Prostate gland (tissue), 2 donors: ENCODE results near the gene UQCC3. TPM values are rescaled to one million over a fixed set of nuclear protein-coding genes. Genes with fewer than 3 reads are reported as not detected.
A peak's percentile ranks its signal among the peaks of the same experiment; 100 is the strongest.

ENCODE experiments used
- DNase-seq: peaks from one replicate; pipeline ENCODE4 v3.0.0-alpha.2; 2019; ENCODE audit warnings: low spot score
- H3K27ac ChIP-seq, 2 donors: fragments of 200-600 bp; sonication (generic); 2 replicates each; pipeline ENCODE4 v1.5.1; 2017 to 2019
- H3K27me3 ChIP-seq: fragments of 200-600 bp; sonication (generic); replicated peaks from 2 replicates; pipeline ENCODE4 v1.5.1; 2019; ENCODE audit not compliant: insufficient read depth
- H3K36me3 ChIP-seq, 2 donors: fragments of 200-600 bp; sonication (generic); 1 replicate in 1 of 2; 2 replicates in 1 of 2; pipeline versions ENCODE4 v1.5.1 to v1.8.1; 2017 to 2019
- H3K4me1 ChIP-seq: fragments of 200-600 bp; sonication (generic); replicated peaks from 2 replicates; pipeline ENCODE4 v1.5.1; 2019
- H3K4me3 ChIP-seq, 2 donors: fragments of 200-600 bp; sonication (generic); 2 replicates each; pipeline ENCODE4 v1.5.1; 2017 to 2019
- H3K9me3 ChIP-seq: fragments of 200-600 bp; sonication (generic); 2 replicates; pipeline ENCODE4 v1.5.1; 2017
- CTCF ChIP-seq, 4 experiments: fragments of 200-600 bp in 2 of 4; fragments of 450-650 bp in 2 of 4; sonication (generic) in 2 of 4; IDR thresholded peaks; 1 replicate in 3 of 4; 2 replicates in 1 of 4; pipeline ENCODE4 v1.5.1; 2016 to 2019; ENCODE audit warnings: antibody characterized with exemption in 4 of 4, mild to moderate bottlenecking in 2 of 4, moderate library complexity in 2 of 4
- POLR2A ChIP-seq: fragments of 450-650 bp; IDR thresholded peaks from one replicate; pipeline ENCODE4 v1.6.1; 2016; ENCODE audit warnings: antibody characterized with exemption, mild to moderate bottlenecking
- POLR2AphosphoS5 ChIP-seq: sonication (generic); formaldehyde crosslinking; IDR thresholded peaks from one replicate; pipeline ENCODE4 v1.6.1; 2017; ENCODE audit warnings: antibody characterized with exemption
- WGBS: methylation state at CpG from one replicate; pipeline ENCODE4 v1.1.5; 2018; 5-methylcytosine and 5-hydroxymethylcytosine counted together
- intact Hi-C: fragments of 100-400 bp; cut with DNase I; formaldehyde crosslinking; loops from one replicate; pipeline ENCODE4 v1.14.2; 2022
- total RNA-seq, 2 donors: library from RNA; depleted of rRNA; stranded (reverse); fragments of >200 nt; gene quantifications; one replicate each; pipeline ENCODE4 v1.1.0, GENCODE V29; 2016

UQCC3 gene
- total RNA-seq, 2 donors from 2014 or later, result 10.3 to 18.3 TPM

GRCh38 chr11:62712861-62713260 is 41.4 kb downstream of the UQCC3 start:
- peaks cover 9 to 15% of the 10 kb centered on the region in 2 donors for H3K36me3 ChIP-seq
- 49% methylated on average over 3 of the region's 3 CpGs for WGBS
- intact Hi-C loops, result no loop called here
- peaks cover 16% of the 10 kb centered on the region for H3K4me1 ChIP-seq
- no peak for TF ChIP-seq POLR2A
- no peak for TF ChIP-seq CTCF (IDR thresholded peaks at IDR 0.05)
- TF ChIP-seq POLR2AphosphoS5, result no peak
- DNase-seq, result no peak
- peak overlapping the region in 1 of 2 donors; percentile 27 for H3K27ac ChIP-seq
- H3K4me3 ChIP-seq, result no peak overlapping the region
- H3K27me3 ChIP-seq, result no peaks in the 10 kb centered on the region
- H3K9me3 ChIP-seq, result no peaks in the 10 kb centered on the region

GRCh38 chr11:62713343-62713742 is 41.9 kb downstream of the UQCC3 start:
- DNase-seq, result no peak
- TF ChIP-seq CTCF (IDR thresholded peaks at IDR 0.05), result no peak
- no peak for TF ChIP-seq POLR2AphosphoS5
- TF ChIP-seq POLR2A, result no peak
- 88% methylated on average over 2 of the region's 2 CpGs for WGBS

GRCh38 chr11:62715150-62716130 is 44.0 kb downstream of the UQCC3 start:
- WGBS, result 90% methylated on average over 24 of the region's 24 CpGs
- intact Hi-C loops, result no loop called here
- TF ChIP-seq POLR2AphosphoS5, result no peak
- no peak for TF ChIP-seq POLR2A
- no peak for TF ChIP-seq CTCF (IDR thresholded peaks at IDR 0.05)
- peak overlapping the region in 1 of 2 donors; percentile 69 for H3K27ac ChIP-seq
- no peak for DNase-seq
- no peaks in the 10 kb centered on the region for H3K27me3 ChIP-seq
- H3K4me3 ChIP-seq, result no peak overlapping the region
- H3K4me1 ChIP-seq, result peaks cover 8% of the 10 kb centered on the region
- H3K9me3 ChIP-seq, result no peaks in the 10 kb centered on the region
- H3K36me3 ChIP-seq, result peaks cover 15% of the 10 kb centered on the region in 2 donors

More at GRCh38 chr11:62713343-62713742, 41.9 kb downstream of the UQCC3 start:
- Histone ChIP-seq H3K4me1 (peaks cover 15% of the 10 kb centered on the region), H3K4me3 (no peak overlapping the region), H3K9me3 (no peaks in the 10 kb centered on the region), H3K36me3 (peaks cover 9 to 15% of the 10 kb centered on the region in 2 donors), H3K27ac (peak overlapping the region in 1 of 2 donors; percentile 15), H3K27me3 (no peaks in the 10 kb centered on the region)
- intact Hi-C loops, result no loop called here

- H3K27me3 ChIP-seq, result no peaks in the 10 kb centered on the region
- 83% methylated on average over 5 of the region's 5 CpGs for WGBS
- peaks cover 8% of the 10 kb centered on the region for H3K4me1 ChIP-seq
- no peak overlapping the region for H3K4me3 ChIP-seq
- H3K9me3 ChIP-seq, result no peaks in the 10 kb centered on the region
- peak overlapping the region; percentile 41 to 69 for H3K27ac ChIP-seq
- peaks cover 15 to 20% of the 10 kb centered on the region in 2 donors for H3K36me3 ChIP-seq
- no peak for DNase-seq
- no peak for TF ChIP-seq CTCF (IDR thresholded peaks at IDR 0.05)
- intact Hi-C loops, result no loop called here
Measured at GRCh38 chr11:62716206-62716605, 44.7 kb downstream of the UQCC3 start.
